Upper lobe of left lung (tissue), 4 donors: ENCODE results near the gene IQSEC1.

ENCODE experiments used
- EP300 ChIP-seq, 4 donors: sonication (generic); formaldehyde crosslinking; IDR thresholded peaks; one replicate each; pipeline ENCODE4 v1.5.1; 2017; ENCODE audit warnings: antibody characterized with exemption in 4 of 4, control low read depth in 2 of 4
- POLR2A ChIP-seq, 4 donors: fragments of 450-650 bp; IDR thresholded peaks; one replicate each; pipeline ENCODE4 v1.5.1; 2016 to 2017; ENCODE audit warnings: antibody characterized with exemption in 4 of 4, mild to moderate bottlenecking in 2 of 4
- POLR2AphosphoS5 ChIP-seq, 2 donors: sonication (generic); formaldehyde crosslinking; IDR thresholded peaks; one replicate each; pipeline ENCODE4 v1.5.1; 2017; ENCODE audit warnings: antibody characterized with exemption in 2 of 2
- TF ChIP-seq, protein P1 (sequence below), 6 experiments: fragments of 450-650 bp in 4 of 6; fragments of 200-600 bp in 2 of 6; sonication (generic) in 2 of 6; IDR thresholded peaks; one replicate each; pipeline ENCODE4 v1.5.1; 2016 to 2019; ENCODE audit warnings: antibody characterized with exemption in 6 of 6

GRCh38 chr3:13122081-13123012 lies 49.1 kb upstream of the IQSEC1 start:
- TF ChIP-seq, protein P1, sequence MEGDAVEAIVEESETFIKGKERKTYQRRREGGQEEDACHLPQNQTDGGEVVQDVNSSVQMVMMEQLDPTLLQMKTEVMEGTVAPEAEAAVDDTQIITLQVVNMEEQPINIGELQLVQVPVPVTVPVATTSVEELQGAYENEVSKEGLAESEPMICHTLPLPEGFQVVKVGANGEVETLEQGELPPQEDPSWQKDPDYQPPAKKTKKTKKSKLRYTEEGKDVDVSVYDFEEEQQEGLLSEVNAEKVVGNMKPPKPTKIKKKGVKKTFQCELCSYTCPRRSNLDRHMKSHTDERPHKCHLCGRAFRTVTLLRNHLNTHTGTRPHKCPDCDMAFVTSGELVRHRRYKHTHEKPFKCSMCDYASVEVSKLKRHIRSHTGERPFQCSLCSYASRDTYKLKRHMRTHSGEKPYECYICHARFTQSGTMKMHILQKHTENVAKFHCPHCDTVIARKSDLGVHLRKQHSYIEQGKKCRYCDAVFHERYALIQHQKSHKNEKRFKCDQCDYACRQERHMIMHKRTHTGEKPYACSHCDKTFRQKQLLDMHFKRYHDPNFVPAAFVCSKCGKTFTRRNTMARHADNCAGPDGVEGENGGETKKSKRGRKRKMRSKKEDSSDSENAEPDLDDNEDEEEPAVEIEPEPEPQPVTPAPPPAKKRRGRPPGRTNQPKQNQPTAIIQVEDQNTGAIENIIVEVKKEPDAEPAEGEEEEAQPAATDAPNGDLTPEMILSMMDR (IDR thresholded peaks at IDR 0.05) = no peak
- no peak for TF ChIP-seq POLR2AphosphoS5 (IDR thresholded peaks at IDR 0.05)
- no peak for TF ChIP-seq POLR2A (IDR thresholded peaks at IDR 0.05)
- TF ChIP-seq EP300 (IDR thresholded peaks at IDR 0.05) = no peak
